T-helper 1 cell treated with Interleukin-12 subunit alpha and Interleukin-12 subunit beta and Interleukin-4 antibody, amounts not matched to agents 30 μg/mL and 1 μg/mL, for 36 hours (primary cell): ENCODE measurements around the gene B4GALT5.

Experiments used
- H3K27ac Mint-ChIP-seq: one replicate; pipeline ENCODE4 v1.8.0; 2021; ENCODE audit warnings: mild to moderate bottlenecking, mixed read lengths
- H3K27me3 Mint-ChIP-seq: one replicate; pipeline ENCODE4 v1.8.0; 2021; ENCODE audit warnings: low read depth, mixed read lengths
- H3K36me3 Mint-ChIP-seq: one replicate; pipeline ENCODE4 v1.8.0; 2021; ENCODE audit warnings: low read depth, mixed read lengths
- H3K4me1 Mint-ChIP-seq: one replicate; pipeline ENCODE4 v1.8.0; 2021; ENCODE audit warnings: low read depth, mixed read lengths
- H3K4me3 Mint-ChIP-seq: one replicate; pipeline ENCODE4 v1.8.0; 2021; ENCODE audit warnings: mild to moderate bottlenecking, moderate library complexity, mixed read lengths
- H3K9me3 Mint-ChIP-seq: one replicate; pipeline ENCODE4 v1.8.0; 2021; ENCODE audit warnings: mixed read lengths

B4GALT5 gene

GRCh38 chr20:49700411-49701185 is 13.1 kb downstream of the B4GALT5 start:
- Mint-ChIP-seq H3K27ac (no peak overlapping the region), H3K4me1 (peaks cover 40% of the 10 kb centered on the region), H3K27me3 (no peaks in the 10 kb centered on the region), H3K4me3 (no peak overlapping the region), H3K36me3 (peaks cover 2% of the 10 kb centered on the region), H3K9me3 (no peaks in the 10 kb centered on the region)

DNA sequence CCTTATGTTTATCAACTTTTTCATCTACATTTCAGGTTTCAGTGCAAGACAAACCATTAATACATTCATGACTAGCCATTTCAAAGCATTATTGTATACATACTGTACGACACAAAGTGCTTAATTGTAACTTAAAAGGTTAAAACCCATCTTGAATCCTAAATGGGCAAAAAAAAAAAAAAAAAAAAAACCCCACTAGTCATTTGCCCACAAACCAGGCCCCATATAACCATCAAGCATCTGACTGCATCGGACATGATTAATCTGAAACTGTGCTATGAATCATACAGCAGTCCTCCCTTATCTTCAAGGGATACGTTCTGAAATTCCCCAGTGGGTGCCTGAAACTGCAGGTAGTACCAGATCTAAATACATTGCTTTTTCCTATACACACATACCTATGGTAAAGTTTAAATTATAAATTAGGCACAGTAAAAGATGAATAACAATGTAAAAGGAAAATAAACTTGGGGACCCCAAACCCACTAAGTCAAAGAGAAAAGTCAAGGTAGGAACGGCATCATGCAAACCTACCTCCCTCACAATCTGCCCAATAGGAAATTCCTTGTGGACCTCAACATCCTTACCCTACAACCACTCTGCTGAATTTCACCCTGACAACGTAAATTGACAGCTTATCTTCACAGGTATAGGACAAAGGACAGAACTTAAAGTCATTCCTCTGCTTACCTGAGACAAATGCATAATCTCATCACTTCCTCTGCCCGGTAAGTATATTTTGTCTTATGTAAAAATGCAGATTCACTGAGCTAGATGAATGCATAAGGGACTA is 14.3 kb downstream of the B4GALT5 start:
- H3K4me1 Mint-ChIP-seq, result peaks cover 39% of the 10 kb centered on the region
- no peaks in the 10 kb centered on the region for H3K27me3 Mint-ChIP-seq
- peaks cover 2% of the 10 kb centered on the region for H3K36me3 Mint-ChIP-seq
- H3K27ac Mint-ChIP-seq, result peak overlapping the region; percentile 29
- no peaks in the 10 kb centered on the region for H3K9me3 Mint-ChIP-seq
- no peak overlapping the region for H3K4me3 Mint-ChIP-seq

GRCh38 chr20:49698477-49698876 is 15.2 kb downstream of the B4GALT5 start:
- H3K27ac Mint-ChIP-seq, result peak overlapping the region; percentile 68
- peaks cover 36% of the 10 kb centered on the region for H3K4me1 Mint-ChIP-seq
- H3K36me3 Mint-ChIP-seq, result peaks cover 2% of the 10 kb centered on the region

GRCh38 chr20:49697071-49697470 is 16.6 kb downstream of the B4GALT5 start:
- peaks cover 2% of the 10 kb centered on the region for H3K36me3 Mint-ChIP-seq
- no peaks in the 10 kb centered on the region for H3K9me3 Mint-ChIP-seq
- H3K27me3 Mint-ChIP-seq, result no peaks in the 10 kb centered on the region
- H3K4me1 Mint-ChIP-seq, result peaks cover 34% of the 10 kb centered on the region
- no peak overlapping the region for H3K27ac Mint-ChIP-seq
- no peak overlapping the region for H3K4me3 Mint-ChIP-seq

More at GRCh38 chr20:49698477-49698876, 15.2 kb downstream of the B4GALT5 start:
- Mint-ChIP-seq H3K27me3 (no peaks in the 10 kb centered on the region), H3K9me3 (no peaks in the 10 kb centered on the region), H3K4me3 (no peak overlapping the region)

- Mint-ChIP-seq H3K4me3 (no peak overlapping the region), H3K27ac (no peak overlapping the region), H3K4me1 (peaks cover 33% of the 10 kb centered on the region), H3K27me3 (no peaks in the 10 kb centered on the region), H3K36me3 (peaks cover 2% of the 10 kb centered on the region), H3K9me3 (no peaks in the 10 kb centered on the region)
These were observed 17.1 kb downstream of the B4GALT5 start for GRCh38 chr20:49696594-49696993.

- Mint-ChIP-seq H3K4me1 (peaks cover 28% of the 10 kb centered on the region), H3K36me3 (peaks cover 2% of the 10 kb centered on the region), H3K4me3 (no peak overlapping the region), H3K27ac (no peak overlapping the region), H3K27me3 (no peaks in the 10 kb centered on the region), H3K9me3 (no peaks in the 10 kb centered on the region)
These were observed 17.8 kb downstream of the B4GALT5 start for GRCh38 chr20:49695830-49696229.

DNA sequence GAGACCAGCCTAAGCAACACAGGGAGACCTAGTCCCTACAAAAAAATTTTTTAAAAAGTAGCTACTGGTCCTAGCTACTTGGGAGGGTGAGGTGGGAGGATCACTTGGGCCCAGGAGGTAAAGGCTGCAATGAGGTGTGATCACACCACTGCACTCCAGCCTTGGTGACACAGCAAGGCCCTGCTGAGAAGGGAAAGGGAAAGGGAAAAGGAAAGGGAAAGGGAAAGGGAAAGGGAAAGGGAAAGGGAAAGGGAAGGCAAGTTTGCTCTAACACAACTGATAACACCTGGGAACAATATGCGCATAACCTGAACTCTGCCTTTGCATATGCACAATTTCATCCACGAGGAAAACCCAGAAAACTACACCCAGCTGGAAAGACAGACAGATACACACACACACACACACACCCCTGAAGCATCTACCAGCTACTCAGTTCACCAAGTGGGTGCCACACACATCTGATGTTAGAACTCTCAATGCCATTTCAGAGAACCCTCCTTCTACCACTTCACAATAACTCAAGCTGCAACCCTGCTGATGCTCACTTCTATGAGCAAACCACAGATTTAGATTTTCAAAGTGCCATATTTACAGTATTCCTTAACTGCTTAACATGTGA is 19.1 kb downstream of the B4GALT5 start:
- Mint-ChIP-seq H3K36me3 (peaks cover 2% of the 10 kb centered on the region), H3K27me3 (no peaks in the 10 kb centered on the region), H3K27ac (no peak overlapping the region), H3K4me3 (no peak overlapping the region), H3K9me3 (no peaks in the 10 kb centered on the region), H3K4me1 (peaks cover 24% of the 10 kb centered on the region)

- H3K36me3 Mint-ChIP-seq, result no peaks in the 10 kb centered on the region
- peaks cover 19% of the 10 kb centered on the region for H3K4me1 Mint-ChIP-seq
- no peak overlapping the region for H3K4me3 Mint-ChIP-seq
- no peaks in the 10 kb centered on the region for H3K27me3 Mint-ChIP-seq
- H3K9me3 Mint-ChIP-seq, result no peaks in the 10 kb centered on the region
- H3K27ac Mint-ChIP-seq, result no peak overlapping the region
These were observed 20.1 kb downstream of the B4GALT5 start for GRCh38 chr20:49693435-49694171.

- Mint-ChIP-seq H3K27ac (no peak overlapping the region), H3K36me3 (peaks cover 2% of the 10 kb centered on the region), H3K4me1 (peaks cover 19% of the 10 kb centered on the region), H3K27me3 (no peaks in the 10 kb centered on the region), H3K4me3 (no peak overlapping the region), H3K9me3 (no peaks in the 10 kb centered on the region)
These were observed 20.7 kb downstream of the B4GALT5 start for GRCh38 chr20:49692941-49693340.

DNA sequence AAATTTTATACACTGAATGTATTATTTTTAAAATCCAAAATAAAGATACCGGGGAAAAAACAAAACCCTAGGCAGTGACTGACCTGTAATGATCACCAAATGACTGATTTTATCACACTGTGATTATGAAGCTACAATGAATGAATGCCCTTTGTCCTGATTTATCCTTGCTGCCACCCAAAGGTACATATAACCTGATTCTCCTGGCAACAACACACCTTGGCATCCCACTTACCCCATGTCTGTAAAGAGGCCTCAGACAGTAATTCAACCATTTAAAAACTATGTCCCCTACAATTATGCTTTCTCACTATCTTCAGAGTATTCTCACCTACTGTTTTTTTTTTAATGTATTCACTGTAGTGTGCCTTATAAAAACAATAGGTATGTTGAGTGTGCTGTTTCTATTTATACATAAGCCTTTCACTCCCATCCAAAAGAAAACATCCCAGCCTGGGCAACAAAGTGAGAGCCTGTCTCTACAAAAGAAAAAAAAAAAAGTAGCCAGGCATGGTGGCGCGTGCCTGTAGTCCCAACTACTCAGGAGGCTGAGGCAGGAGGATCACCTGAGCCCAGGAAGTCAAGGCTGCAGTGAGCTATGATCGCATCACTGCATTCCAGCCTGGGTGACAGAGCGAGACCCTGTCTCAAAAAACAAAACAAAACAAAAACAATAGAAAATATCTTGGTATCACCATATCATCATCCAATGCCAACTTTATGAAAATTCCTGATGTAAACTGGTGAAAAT is 21.7 kb downstream of the B4GALT5 start:
- Mint-ChIP-seq H3K27ac (no peak overlapping the region), H3K36me3 (peaks cover 3% of the 10 kb centered on the region), H3K4me1 (peaks cover 21% of the 10 kb centered on the region), H3K27me3 (no peaks in the 10 kb centered on the region), H3K9me3 (no peaks in the 10 kb centered on the region), H3K4me3 (no peak overlapping the region)

DNA sequence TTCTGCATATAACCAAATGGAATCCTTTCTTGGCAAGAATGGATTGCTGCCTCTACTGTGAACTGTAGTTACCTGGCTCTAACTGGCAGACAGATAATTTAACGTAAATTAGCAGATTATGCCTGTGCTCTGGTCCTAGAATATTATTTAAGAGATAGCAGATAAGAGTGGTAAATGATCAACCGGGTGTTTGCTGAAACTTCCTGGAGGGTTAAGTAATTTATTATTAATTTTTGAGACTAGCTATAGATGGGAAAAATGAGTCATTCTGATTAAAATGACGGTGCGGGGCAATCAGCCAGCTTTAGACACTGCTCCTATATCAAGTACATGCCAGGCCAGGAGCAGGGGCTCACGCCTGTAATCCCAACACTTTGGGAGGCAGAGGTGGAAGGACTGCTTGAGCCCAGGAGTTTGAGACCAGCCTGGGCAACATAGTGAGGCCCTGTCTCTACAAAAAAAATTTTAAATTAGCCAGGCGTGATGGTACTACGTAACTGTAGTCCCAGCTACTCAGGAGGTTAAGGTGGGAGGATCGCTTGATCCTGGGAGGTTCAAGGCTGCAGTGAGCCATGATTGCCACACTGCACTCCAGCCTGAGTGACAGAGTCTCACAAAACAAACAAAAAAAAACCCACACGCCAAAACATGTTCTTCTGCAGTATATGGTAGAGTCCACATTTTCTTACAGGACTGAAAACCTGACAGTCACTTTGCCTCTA is 22.6 kb downstream of the B4GALT5 start:
- Mint-ChIP-seq H3K36me3 (peaks cover 3% of the 10 kb centered on the region), H3K27me3 (no peaks in the 10 kb centered on the region), H3K4me1 (peaks cover 23% of the 10 kb centered on the region), H3K27ac (no peak overlapping the region), H3K9me3 (no peaks in the 10 kb centered on the region), H3K4me3 (no peak overlapping the region)

DNA sequence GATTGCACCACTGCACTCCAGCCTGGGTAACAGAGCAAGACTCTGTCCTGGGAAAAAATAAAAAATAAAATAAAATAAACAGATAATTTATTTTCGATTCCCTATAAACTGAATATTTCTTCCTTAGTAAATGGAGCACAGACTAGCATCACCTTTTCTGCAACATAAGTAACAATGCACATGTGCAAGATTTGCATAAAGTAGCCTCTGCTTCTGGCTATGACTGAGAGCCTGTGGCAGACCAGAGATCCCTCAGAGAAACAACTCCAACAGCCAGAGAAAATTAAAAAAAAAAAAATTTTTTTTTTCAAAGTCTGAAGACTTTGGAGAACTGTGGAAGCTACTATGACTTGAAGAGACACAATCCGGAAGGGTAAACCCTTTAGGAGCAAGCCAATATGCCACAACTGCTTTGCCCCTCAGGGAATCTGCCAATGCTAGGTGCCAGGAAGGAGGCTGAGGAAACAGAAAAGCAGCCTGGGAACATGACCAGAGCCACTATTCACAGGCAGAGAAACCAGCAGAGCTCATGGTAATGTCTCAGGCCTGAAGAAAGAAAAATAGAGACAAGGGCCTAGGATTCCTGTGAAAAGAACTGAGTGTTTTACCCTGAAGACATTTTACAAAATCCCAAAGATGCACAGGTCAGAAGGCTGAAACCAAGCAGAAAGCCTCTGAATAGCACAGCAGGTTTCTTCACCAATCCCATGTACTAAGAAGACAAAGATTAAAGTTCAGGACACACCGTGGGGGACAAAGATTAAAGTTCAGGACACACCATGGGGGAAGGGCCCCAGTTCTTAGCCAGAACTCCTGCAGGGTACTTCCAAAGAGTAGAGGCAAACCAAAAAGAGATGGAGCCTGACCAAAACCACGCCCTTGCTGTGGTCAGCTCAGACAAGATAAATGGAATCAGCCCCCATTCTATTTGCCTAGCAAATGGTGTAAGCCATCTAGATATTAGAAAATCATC is 25.8 kb downstream of the B4GALT5 start:
- H3K4me1 Mint-ChIP-seq, result peaks cover 29% of the 10 kb centered on the region
- H3K27ac Mint-ChIP-seq, result no peak overlapping the region
- H3K9me3 Mint-ChIP-seq, result no peaks in the 10 kb centered on the region
- H3K36me3 Mint-ChIP-seq, result peaks cover 3% of the 10 kb centered on the region
- H3K27me3 Mint-ChIP-seq, result no peaks in the 10 kb centered on the region
- H3K4me3 Mint-ChIP-seq, result no peak overlapping the region
